ENCODE measurements around the gene SRRM4.
A peak's percentile ranks its signal among the peaks of the same experiment; 100 is the strongest.

SRRM4 gene

GRCh38 chr12:119060847-119061796 is 79.8 kb downstream of the SRRM4 start:
- H3K27ac ChIP-seq (replicated peaks), result no peak overlapping the region
- H3K27me3 ChIP-seq (ENCODE audit: insufficient read depth, poor library complexity, severe bottlenecking), result no peaks in the 10 kb centered on the region
- TF ChIP-seq POLR2AphosphoS5 (IDR thresholded peaks at IDR 0.05; ENCODE audit: low read depth) (no peak), REST (IDR thresholded peaks at IDR 0.05; ENCODE audit: insufficient replicate concordance, low read depth) (peak; percentile 97)
- no peak overlapping the region for H3K4me3 ChIP-seq (replicated peaks; ENCODE audit: insufficient read depth, low read length)
- peak in 1 of 2 experiments; percentile 16 for DNase-seq (ENCODE audit: low read depth in 1 of 2, low spot score in 1 of 2)

GRCh38 chr12:119068129-119068856 is 87.0 kb downstream of the SRRM4 start:
- Histone ChIP-seq H3K27ac (replicated peaks) (no peak overlapping the region), H3K27me3 (ENCODE audit: insufficient read depth, poor library complexity, severe bottlenecking) (no peaks in the 10 kb centered on the region), H3K4me3 (replicated peaks; ENCODE audit: insufficient read depth, low read length) (no peak overlapping the region)
- no peak for DNase-seq (ENCODE audit: low read depth in 1 of 2, low spot score in 1 of 2)
- TF ChIP-seq REST (IDR thresholded peaks at IDR 0.05; ENCODE audit: insufficient replicate concordance, low read depth) (no peak), POLR2AphosphoS5 (IDR thresholded peaks at IDR 0.05; ENCODE audit: low read depth) (no peak), GABPA (IDR thresholded peaks at IDR 0.05; ENCODE audit: low read depth) (no peak), CTCF (IDR thresholded peaks at IDR 0.05; ENCODE audit: insufficient read depth, low read length) (no peak), SPI1 (IDR thresholded peaks at IDR 0.05; ENCODE audit: borderline replicate concordance, low read depth) (no peak)

GRCh38 chr12:119069147-119069642 is 87.9 kb downstream of the SRRM4 start:
- H3K4me3 ChIP-seq (replicated peaks; ENCODE audit: insufficient read depth, low read length), result no peak overlapping the region
- no peaks in the 10 kb centered on the region for H3K27me3 ChIP-seq (ENCODE audit: insufficient read depth, poor library complexity, severe bottlenecking)
- no peak for DNase-seq (ENCODE audit: low read depth in 1 of 2, low spot score in 1 of 2)
- TF ChIP-seq GABPA (IDR thresholded peaks at IDR 0.05; ENCODE audit: low read depth) (no peak), SPI1 (IDR thresholded peaks at IDR 0.05; ENCODE audit: borderline replicate concordance, low read depth) (no peak), CTCF (IDR thresholded peaks at IDR 0.05; ENCODE audit: insufficient read depth, low read length) (no peak), REST (IDR thresholded peaks at IDR 0.05; ENCODE audit: insufficient replicate concordance, low read depth) (no peak)
- H3K27ac ChIP-seq (replicated peaks), result no peak overlapping the region

All from HL-60 (cell line).